Skeletal muscle tissue (tissue), 4 donors: ENCODE measurements around the gene SLIT3. TPM values are rescaled to one million over a fixed set of nuclear protein-coding genes. Genes with fewer than 3 reads are reported as not detected.

Experiments
- H3K27ac ChIP-seq: one replicate; pipeline ENCODE4 v1.7.0; 2013; ENCODE audit warnings: mild to moderate bottlenecking, low read depth, low read length, inconsistent platforms
- H3K27me3 ChIP-seq, 3 donors: one replicate each; pipeline ENCODE4 v1.7.0; 2013; ENCODE audit warnings: low read length in 3 of 3; ENCODE audit not compliant: control insufficient read depth in 3 of 3, insufficient read depth in 3 of 3
- H3K36me3 ChIP-seq, 3 donors: one replicate each; pipeline ENCODE4 v1.7.0; 2013; ENCODE audit warnings: low read length in 3 of 3; ENCODE audit not compliant: control insufficient read depth in 3 of 3, insufficient read depth in 3 of 3
- H3K4me1 ChIP-seq, 3 donors: one replicate each; pipeline ENCODE4 v1.7.0; 2013; ENCODE audit warnings: low read length in 3 of 3, mild to moderate bottlenecking in 3 of 3; ENCODE audit not compliant: control insufficient read depth in 3 of 3, insufficient read depth in 3 of 3
- H3K4me3 ChIP-seq, 3 donors: one replicate each; pipeline ENCODE4 v1.7.0; 2013; ENCODE audit warnings: low read length in 3 of 3
- H3K9ac ChIP-seq, 3 donors: one replicate each; pipeline ENCODE4 v1.7.0; 2013; ENCODE audit warnings: low read length in 3 of 3, mild to moderate bottlenecking in 3 of 3, moderate library complexity in 2 of 3, low read depth in 1 of 3
- H3K9me3 ChIP-seq, 3 donors: one replicate each; pipeline ENCODE4 v1.7.0; 2013; ENCODE audit warnings: low read length in 3 of 3; ENCODE audit not compliant: control insufficient read depth in 3 of 3
- total RNA-seq: library from RNA; depleted of rRNA; stranded (reverse); fragments of >200 nt; gene quantifications from one replicate; pipeline ENCODE4 v1.2.3, GENCODE V29; 2014
- donor health status: Osteomylitis.

Gene SLIT3
- total RNA-seq, 1 donor from 2014 or later, result 7.8 TPM

GRCh38 chr5:168661593-168662485 is 639.1 kb downstream of the SLIT3 start:
- no peaks in the 10 kb centered on the region for H3K36me3 ChIP-seq
- no peak overlapping the region for H3K4me3 ChIP-seq
- no peak overlapping the region for H3K27ac ChIP-seq
- no peaks in the 10 kb centered on the region for H3K9me3 ChIP-seq
- H3K4me1 ChIP-seq, result no peaks in the 10 kb centered on the region
- no peak overlapping the region for H3K9ac ChIP-seq
- H3K27me3 ChIP-seq, result no peaks in the 10 kb centered on the region

DNA sequence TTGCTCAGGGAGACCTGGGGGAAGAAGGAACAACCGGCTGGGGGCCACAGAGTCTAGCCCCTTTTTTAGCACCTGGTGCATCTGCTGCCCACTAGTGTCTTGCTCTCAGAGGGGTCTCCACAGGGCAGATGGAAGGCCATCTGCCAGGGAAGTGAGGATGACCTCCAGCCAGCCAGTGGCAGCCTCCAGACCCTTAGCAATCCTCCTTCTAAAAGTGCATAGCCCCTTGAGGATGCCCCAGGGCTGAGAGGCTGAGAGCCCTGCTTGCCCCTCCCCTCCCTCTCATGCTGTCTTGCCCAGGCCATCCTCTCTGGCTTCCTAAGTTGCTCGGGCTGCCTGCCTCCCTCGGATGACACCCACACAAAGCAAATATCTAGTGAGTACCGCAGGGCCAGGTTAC is 640.2 kb downstream of the SLIT3 start:
- no peak overlapping the region for H3K4me3 ChIP-seq
- H3K27ac ChIP-seq, result no peak overlapping the region
- H3K36me3 ChIP-seq, result no peaks in the 10 kb centered on the region
- no peaks in the 10 kb centered on the region for H3K27me3 ChIP-seq
- H3K4me1 ChIP-seq, result peaks cover 0 to 2% (median 0%) of the 10 kb centered on the region in 3 donors
- no peaks in the 10 kb centered on the region for H3K9me3 ChIP-seq
- no peak overlapping the region for H3K9ac ChIP-seq

GRCh38 chr5:168659286-168659847 is 641.6 kb downstream of the SLIT3 start:
- H3K27me3 ChIP-seq, result no peaks in the 10 kb centered on the region
- peaks cover 0 to 4% (median 0%) of the 10 kb centered on the region in 3 donors for H3K4me1 ChIP-seq
- H3K9ac ChIP-seq, result no peak overlapping the region
- no peaks in the 10 kb centered on the region for H3K9me3 ChIP-seq
- no peak overlapping the region for H3K27ac ChIP-seq
- no peak overlapping the region for H3K4me3 ChIP-seq
- no peaks in the 10 kb centered on the region for H3K36me3 ChIP-seq

DNA sequence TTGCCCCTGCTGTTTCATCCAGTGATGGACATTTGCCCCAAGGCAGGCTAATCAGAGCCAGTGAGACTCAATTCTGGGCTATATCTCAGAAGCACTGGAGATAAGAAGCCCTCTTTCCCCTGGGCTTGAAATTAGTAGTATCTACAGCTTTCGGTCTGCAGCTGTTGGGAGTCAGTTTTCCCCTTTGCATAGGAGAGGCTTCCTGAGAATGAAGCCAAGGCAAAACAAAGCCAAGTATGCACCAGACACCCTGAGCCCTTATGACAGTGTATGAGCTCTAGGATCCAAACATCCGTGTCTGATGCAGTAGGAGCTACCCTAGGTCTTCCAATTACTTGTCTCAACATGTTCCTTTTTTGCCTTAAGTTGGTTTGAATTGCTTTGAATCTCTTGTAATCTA is 642.5 kb downstream of the SLIT3 start:
- Histone ChIP-seq H3K4me3 (no peak overlapping the region), H3K4me1 (peaks cover 0 to 10% (median 0%) of the 10 kb centered on the region in 3 donors), H3K9me3 (no peaks in the 10 kb centered on the region), H3K27ac (no peak overlapping the region), H3K9ac (no peak overlapping the region), H3K27me3 (no peaks in the 10 kb centered on the region), H3K36me3 (no peaks in the 10 kb centered on the region)

DNA sequence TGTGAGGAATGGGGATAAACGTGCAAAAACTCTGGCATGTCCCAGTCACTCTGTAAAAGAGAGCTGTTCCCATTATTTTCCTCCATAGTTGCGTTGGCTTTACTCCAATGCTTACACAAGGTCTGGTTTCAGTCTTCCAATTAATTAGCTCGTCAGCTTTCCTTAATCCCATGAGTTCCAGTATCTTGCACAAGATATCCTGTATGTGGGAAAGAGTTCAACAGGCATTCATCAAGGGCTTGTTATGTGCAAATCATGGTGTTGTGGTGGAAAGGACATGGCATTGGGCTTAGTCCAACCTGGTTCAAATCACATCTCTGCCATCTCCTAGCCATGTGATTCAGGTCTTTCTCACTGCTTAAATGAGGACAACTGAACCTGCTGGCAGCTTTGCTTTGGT is 644.3 kb downstream of the SLIT3 start:
- H3K27me3 ChIP-seq, result no peaks in the 10 kb centered on the region
- no peak overlapping the region for H3K4me3 ChIP-seq
- no peaks in the 10 kb centered on the region for H3K36me3 ChIP-seq
- H3K9ac ChIP-seq, result no peak overlapping the region
- H3K4me1 ChIP-seq, result peaks cover 0 to 10% (median 0%) of the 10 kb centered on the region in 3 donors
- no peak overlapping the region for H3K27ac ChIP-seq
- no peaks in the 10 kb centered on the region for H3K9me3 ChIP-seq

- Histone ChIP-seq H3K9me3 (no peaks in the 10 kb centered on the region), H3K4me3 (no peak overlapping the region)
These were observed 645.6 kb downstream of the SLIT3 start for GRCh38 chr5:168655316-168655715.

GRCh38 chr5:168654211-168654721 is 646.7 kb downstream of the SLIT3 start:
- H3K4me1 ChIP-seq, result peaks cover 0 to 10% (median 0%) of the 10 kb centered on the region in 3 donors
- no peaks in the 10 kb centered on the region for H3K36me3 ChIP-seq
- H3K9ac ChIP-seq, result no peak overlapping the region
- no peaks in the 10 kb centered on the region for H3K9me3 ChIP-seq
- no peaks in the 10 kb centered on the region for H3K27me3 ChIP-seq
- H3K4me3 ChIP-seq, result no peak overlapping the region
- peak overlapping the region; percentile 2 for H3K27ac ChIP-seq

More at GRCh38 chr5:168655316-168655715, 645.6 kb downstream of the SLIT3 start:
- Histone ChIP-seq H3K36me3 (no peaks in the 10 kb centered on the region), H3K27ac (no peak overlapping the region), H3K27me3 (no peaks in the 10 kb centered on the region), H3K9ac (no peak overlapping the region), H3K4me1 (peaks cover 0 to 10% (median 0%) of the 10 kb centered on the region in 3 donors)

DNA sequence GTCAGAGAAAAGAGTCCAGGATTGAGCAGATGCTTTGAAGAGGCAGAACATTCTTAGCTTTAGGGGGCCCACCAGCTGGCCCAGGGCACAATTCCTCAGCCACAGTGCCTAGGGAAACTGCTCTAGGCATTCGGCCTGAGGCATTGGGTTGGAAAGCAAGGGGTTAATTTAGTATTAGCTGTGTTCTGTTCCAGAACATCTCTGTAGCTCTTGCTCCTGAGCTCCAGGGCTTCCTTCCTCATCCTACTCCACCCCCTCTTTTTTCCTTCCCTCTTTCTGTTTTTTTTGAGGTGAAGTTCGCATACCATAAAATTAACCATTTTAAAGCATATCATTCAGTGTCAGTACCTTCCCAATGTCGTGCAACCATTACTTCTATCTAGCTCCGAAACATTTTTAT is 647.3 kb downstream of the SLIT3 start:
- no peaks in the 10 kb centered on the region for H3K27me3 ChIP-seq
- H3K4me3 ChIP-seq, result no peak overlapping the region
- H3K9ac ChIP-seq, result no peak overlapping the region
- H3K9me3 ChIP-seq, result no peaks in the 10 kb centered on the region
- no peak overlapping the region for H3K27ac ChIP-seq
- H3K4me1 ChIP-seq, result peaks cover 0 to 10% (median 0%) of the 10 kb centered on the region in 3 donors
- no peaks in the 10 kb centered on the region for H3K36me3 ChIP-seq

GRCh38 chr5:168651648-168652047 is 649.3 kb downstream of the SLIT3 start:
- peaks cover 0 to 10% (median 0%) of the 10 kb centered on the region in 3 donors for H3K4me1 ChIP-seq

DNA sequence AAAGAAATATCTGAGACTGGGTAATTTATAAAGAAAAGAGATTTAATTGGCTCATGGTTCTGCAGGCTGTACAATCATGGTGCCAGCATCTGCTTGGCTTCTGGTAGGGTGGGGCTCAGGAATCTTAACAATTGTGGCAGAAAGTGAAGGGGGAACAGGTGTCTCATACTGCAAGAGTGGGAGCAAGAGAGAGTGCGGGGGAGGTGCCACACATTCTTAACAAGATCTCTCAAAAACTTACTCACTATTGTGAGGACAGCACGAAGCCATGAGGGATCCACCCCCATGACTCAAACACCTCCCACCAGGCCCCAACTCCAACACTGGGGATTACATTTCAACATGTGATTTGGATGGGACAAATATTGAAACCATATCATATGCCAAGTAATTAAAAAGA is 651.6 kb downstream of the SLIT3 start:
- H3K9me3 ChIP-seq, result no peaks in the 10 kb centered on the region
- no peak overlapping the region for H3K27ac ChIP-seq
- peaks cover 0 to 5% (median 0%) of the 10 kb centered on the region in 3 donors for H3K4me1 ChIP-seq
- H3K4me3 ChIP-seq, result no peak overlapping the region
- H3K9ac ChIP-seq, result no peak overlapping the region
- no peaks in the 10 kb centered on the region for H3K36me3 ChIP-seq
- no peaks in the 10 kb centered on the region for H3K27me3 ChIP-seq

More at GRCh38 chr5:168651648-168652047, 649.3 kb downstream of the SLIT3 start:
- Histone ChIP-seq H3K4me3 (no peak overlapping the region), H3K9me3 (no peaks in the 10 kb centered on the region), H3K36me3 (no peaks in the 10 kb centered on the region), H3K27me3 (no peaks in the 10 kb centered on the region), H3K9ac (no peak overlapping the region), H3K27ac (no peak overlapping the region)
